GM06990 (cell line): Measurements from ENCODE around the gene ZC3H7A.
"Not testable (repeated sequence)": the region's sequence is repeated elsewhere in the genome, so short reads cannot be mapped to it uniquely, and the experiment has no call there.

Source experiments
- DNase-seq: peaks from one replicate; pipeline ENCODE4 v3.0.0-alpha.2; 2011; ENCODE audit not compliant: insufficient read length; ENCODE audit errors: extremely low read depth
- H3K27me3 ChIP-seq: replicated peaks from 2 replicates; pipeline ENCODE4 v1.6.0; 2011; ENCODE audit warnings: low read length; ENCODE audit not compliant: control insufficient read depth, insufficient read depth
- H3K36me3 ChIP-seq: 2 replicates; pipeline ENCODE4 v1.5.1; 2011; ENCODE audit warnings: low read length; ENCODE audit not compliant: control insufficient read depth, insufficient read depth
- H3K4me3 ChIP-seq: replicated peaks from 2 replicates; pipeline ENCODE4 v1.5.1; 2011; ENCODE audit warnings: low read depth, mild to moderate bottlenecking, control low read depth, low read length
- CTCF ChIP-seq: IDR thresholded peaks from 2 replicates; pipeline ENCODE4 v1.5.1; 2011; ENCODE audit warnings: low read length, control low read depth, mild to moderate bottlenecking, inconsistent platforms; ENCODE audit not compliant: insufficient read depth, poor library complexity, severe bottlenecking

ZC3H7A gene

GRCh38 chr16:11824362-11824761, 27.3 kb upstream of the ZC3H7A start:
- no peak for TF ChIP-seq CTCF
- Histone ChIP-seq H3K27me3 (no peaks in the 10 kb centered on the region), H3K4me3 (no peak overlapping the region), H3K36me3 (no peaks in the 10 kb centered on the region)
- DNase-seq, result no peak

- not testable (repeated sequence) for DNase-seq, H3K4me3 ChIP-seq, H3K36me3 ChIP-seq, H3K27me3 ChIP-seq
Observed at GRCh38 chr16:11823645-11824044, 26.6 kb upstream of the ZC3H7A start.

- H3K27me3 ChIP-seq, result no peaks in the 10 kb centered on the region
- no peak for TF ChIP-seq CTCF
- H3K4me3 ChIP-seq, result no peak overlapping the region
- no peak for DNase-seq
- no peaks in the 10 kb centered on the region for H3K36me3 ChIP-seq
Observed at GRCh38 chr16:11819798-11820197, 22.7 kb upstream of the ZC3H7A start.

- H3K27me3 ChIP-seq, DNase-seq, H3K36me3 ChIP-seq, H3K4me3 ChIP-seq: not testable (repeated sequence)
Observed at GRCh38 chr16:11818970-11819369, 21.9 kb upstream of the ZC3H7A start.

GRCh38 chr16:11816123-11816522, 19.1 kb upstream of the ZC3H7A start:
- no peaks in the 10 kb centered on the region for H3K27me3 ChIP-seq
- no peaks in the 10 kb centered on the region for H3K36me3 ChIP-seq
- TF ChIP-seq CTCF, result no peak
- H3K4me3 ChIP-seq, result no peak overlapping the region
- no peak for DNase-seq

GRCh38 chr16:11814800-11815199, 17.7 kb upstream of the ZC3H7A start:
- H3K4me3 ChIP-seq, H3K36me3 ChIP-seq, DNase-seq: not testable (repeated sequence)

GRCh38 chr16:11806721-11807120, 9.7 kb upstream of the ZC3H7A start:
- no peak for TF ChIP-seq CTCF
- Histone ChIP-seq H3K27me3 (no peaks in the 10 kb centered on the region), H3K4me3 (no peak overlapping the region), H3K36me3 (no peaks in the 10 kb centered on the region)
- no peak for DNase-seq

More at GRCh38 chr16:11814800-11815199, 17.7 kb upstream of the ZC3H7A start:
- not testable (repeated sequence) for H3K27me3 ChIP-seq
